IMR-90 (cell line): Measurements from ENCODE around the gene FGF16. TPM values are rescaled to one million over a fixed set of nuclear protein-coding genes. Genes with fewer than 3 reads are reported as not detected.

ENCODE experiments used
- ATAC-seq: fragments of 200-7000 bp; cut with Tn5 transposase; 2 replicates; pipeline ENCODE4 v1.9.1; 2020; ENCODE audit warnings: low read depth, mild to moderate bottlenecking, moderate library complexity
- BruUV-seq: library from RNA; stranded (reverse); fragments of 400-500 nt; replicated peaks from 2 replicates; lab custom pipeline; 2021; lab: Mats Ljungman, UMichigan
- CTCF ChIA-PET: fragments of 300-600 bp; formaldehyde crosslinking; extraction: SDS; loops from one replicate; lab custom pipeline; 2021; ENCODE audit warnings: antibody characterized with exemption; lab: Yijun Ruan, JAX
- POLR2A ChIA-PET: fragments of 300-600 bp; sonication (Branson Sonifier 250); formaldehyde crosslinking; loops from one replicate; lab custom pipeline; 2022; ENCODE audit warnings: antibody characterized with exemption; ENCODE audit not compliant: unreplicated experiment; lab: Charles Lee
- DNase-seq: peaks from one replicate; pipeline ENCODE4 v3.0.0; 2013
- H2AFZ ChIP-seq: replicated peaks from 2 replicates; pipeline ENCODE3; 2013; ENCODE audit warnings: low read length, mild to moderate bottlenecking; ENCODE audit not compliant: poor library complexity
- H2AK5ac ChIP-seq: 2 replicates; pipeline ENCODE4 v1.6.1; 2013; ENCODE audit warnings: low read depth, low read length, inconsistent platforms
- H2AK9ac ChIP-seq: replicated peaks from 2 replicates; pipeline ENCODE3; 2013; ENCODE audit warnings: mild to moderate bottlenecking, low read depth, low read length, moderate library complexity; ENCODE audit not compliant: poor library complexity
- H2BK120ac ChIP-seq: 2 replicates; pipeline ENCODE4 v1.6.1; 2013; ENCODE audit warnings: low read depth, low read length, inconsistent platforms
- H2BK15ac ChIP-seq: 3 replicates; pipeline ENCODE4 v1.6.1; 2013; ENCODE audit warnings: low read depth, low read length, inconsistent platforms
- H2BK20ac ChIP-seq: 2 replicates; pipeline ENCODE4 v1.6.1; 2013; ENCODE audit warnings: low read depth, mild to moderate bottlenecking, inconsistent platforms, low read length, moderate library complexity
- H2BK5ac ChIP-seq: 2 replicates; pipeline ENCODE4 v1.6.1; 2013; ENCODE audit warnings: mild to moderate bottlenecking, low read depth, low read length, inconsistent platforms; ENCODE audit not compliant: poor library complexity, severe bottlenecking
- H3K14ac ChIP-seq: replicated peaks from 2 replicates; pipeline ENCODE4 v1.6.1; 2013; ENCODE audit warnings: low read depth, low read length, inconsistent platforms
- H3K18ac ChIP-seq: 2 replicates; pipeline ENCODE4 v1.6.1; 2013; ENCODE audit warnings: low read depth, low read length, control low read depth
- H3K23ac ChIP-seq: 2 replicates; pipeline ENCODE4 v1.6.1; 2013; ENCODE audit warnings: low read depth, low read length, inconsistent platforms
- H3K27ac ChIP-seq: 2 replicates; pipeline ENCODE4 v1.5.1; 2013; ENCODE audit warnings: mild to moderate bottlenecking, control low read depth, low read length; ENCODE audit not compliant: insufficient read depth
- H3K27me3 ChIP-seq: 2 replicates; pipeline ENCODE4 v1.6.1; 2013; ENCODE audit warnings: low read length; ENCODE audit not compliant: control insufficient read depth, insufficient read depth
- H3K36me3 ChIP-seq: 2 replicates; pipeline ENCODE4 v1.6.1; 2013; ENCODE audit warnings: low read length, mixed read lengths; ENCODE audit not compliant: control insufficient read depth, insufficient read depth
- H3K4ac ChIP-seq: 2 replicates; pipeline ENCODE4 v1.6.1; 2013; ENCODE audit warnings: low read depth, low read length, inconsistent platforms
- H3K4me1 ChIP-seq: 2 replicates; pipeline ENCODE4 v1.6.1; 2013; ENCODE audit warnings: low read length, mixed read lengths; ENCODE audit not compliant: control insufficient read depth, insufficient read depth
- H3K4me2 ChIP-seq: 2 replicates; pipeline ENCODE4 v1.6.1; 2013; ENCODE audit warnings: low read depth, mild to moderate bottlenecking, control low read depth, low read length, moderate library complexity
- H3K4me3 ChIP-seq: 2 replicates; pipeline ENCODE4 v1.5.1; 2013; ENCODE audit warnings: low read depth, mild to moderate bottlenecking, control low read depth, low read length, moderate library complexity; ENCODE audit not compliant: insufficient read depth
- H3K56ac ChIP-seq: 2 replicates; pipeline ENCODE4 v1.6.1; 2013; ENCODE audit warnings: low read length, inconsistent platforms; ENCODE audit not compliant: insufficient read depth; ENCODE audit errors: extremely low read depth
- H3K79me1 ChIP-seq, 2 experiments: 2 replicates each; pipeline ENCODE4 v1.6.1; 2013; ENCODE audit warnings: low read length in 2 of 2, inconsistent platforms in 1 of 2, low read depth in 1 of 2
- H3K9ac ChIP-seq: 2 replicates; pipeline ENCODE4 v1.6.1; 2013; ENCODE audit warnings: low read depth, low read length, control low read depth
- H3K9me1 ChIP-seq: 2 replicates; pipeline ENCODE4 v1.6.1; 2013; ENCODE audit warnings: low read length, inconsistent platforms; ENCODE audit not compliant: insufficient read depth
- H3K9me3 ChIP-seq: 2 replicates; pipeline ENCODE4 v1.6.1; 2013; ENCODE audit warnings: low read length; ENCODE audit not compliant: control insufficient read depth, insufficient read depth
- H4K20me1 ChIP-seq: 2 replicates; pipeline ENCODE4 v1.6.1; 2013; ENCODE audit warnings: low read length, inconsistent platforms; ENCODE audit not compliant: insufficient read depth
- H4K5ac ChIP-seq: 2 replicates; pipeline ENCODE4 v1.6.1; 2013; ENCODE audit warnings: mild to moderate bottlenecking, low read depth, low read length, control low read depth
- H4K8ac ChIP-seq, 2 experiments: 2 replicates each; pipeline ENCODE4 v1.6.1; 2013; ENCODE audit warnings: low read depth in 2 of 2, low read length in 2 of 2, control low read depth in 1 of 2, inconsistent platforms in 1 of 2
- H4K91ac ChIP-seq: 2 replicates; pipeline ENCODE4 v1.6.1; 2013; ENCODE audit warnings: low read depth, low read length, inconsistent platforms; ENCODE audit not compliant: insufficient read depth
- CEBPB ChIP-seq: IDR thresholded peaks from 2 replicates; pipeline ENCODE4 v1.6.1; 2012; ENCODE audit warnings: low read depth, low read length, improper control_type of control experiment
- CHD1 ChIP-seq: IDR thresholded peaks from 2 replicates; pipeline ENCODE4 v1.6.1; 2012; ENCODE audit warnings: low read depth, low read length, improper control_type of control experiment
- WGBS, 2 experiments: methylation state at CpG; one replicate each; pipeline versions ENCODE4 v1.1.5 to v1.1.7; 2013; ENCODE audit warnings: missing lambda C conversion rate in 2 of 2; ENCODE audit not compliant: insufficient read length in 1 of 2; ENCODE audit errors: extremely low coverage in 2 of 2; 5-methylcytosine and 5-hydroxymethylcytosine counted together
- dilution Hi-C: fragments of 300-500 bp; cut with HindIII; formaldehyde crosslinking; loops from one replicate; pipeline ENCODE4 v1.14.3; 2018; ENCODE audit warnings: low sequenced_read_pairs; ENCODE audit not compliant: unreplicated experiment
- in situ Hi-C: fragments of 300-500 bp; cut with MboI; formaldehyde crosslinking; loops from 3 replicates; pipeline ENCODE4 v1.14.3; 2019; ENCODE audit warnings: low sequenced_read_pairs, inconsistent platforms, mixed read lengths
- intact Hi-C: fragments of 100-400 bp; cut with micrococcal nuclease; formaldehyde crosslinking; loops from 2 replicates; pipeline ENCODE4 v1.10.0; 2022
- polyA plus RNA-seq, 3 experiments: library from polyadenylated mRNA; depleted of rRNA; stranded (reverse); fragments of >200 nt; gene quantifications; 2 replicates each; pipeline ENCODE4 v1.2.3, GENCODE V29; 2012; ENCODE audit warnings: low replicate concordance in 1 of 3
- total RNA-seq: library from RNA; depleted of rRNA; stranded (reverse); fragments of >200 nt; gene quantifications from 2 replicates; pipeline ENCODE4 v1.2.3, GENCODE V29; 2012

The FGF16 gene
- total and polyA plus RNA-seq, 2 of the 4 experiments (the other 2 are of a cell fraction) = not detected

DNA sequence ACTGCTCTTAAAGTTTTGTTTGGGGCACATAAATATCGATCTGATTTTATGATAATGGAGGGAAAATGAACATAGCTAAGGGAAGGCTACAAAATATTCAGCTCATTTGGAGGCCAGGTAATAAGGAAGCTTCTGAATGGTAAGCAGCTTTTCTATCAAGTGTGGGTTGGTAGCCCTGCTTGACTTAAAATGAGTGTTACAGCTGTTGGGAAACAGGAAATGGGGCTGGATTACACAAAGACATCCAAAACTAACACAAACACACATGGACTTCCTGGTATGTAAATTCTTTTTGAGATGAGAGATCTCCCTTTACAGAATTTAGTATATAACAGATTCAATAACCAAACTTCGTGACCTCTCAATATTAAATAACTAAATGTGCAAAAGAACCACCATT is 58.0 kb downstream of the FGF16 start:
- H3K9me1 ChIP-seq = no peaks in the 10 kb centered on the region
- no peak overlapping the region for H3K4ac ChIP-seq
- H3K9me3 ChIP-seq = no peaks in the 10 kb centered on the region
- H3K18ac ChIP-seq = no peak overlapping the region; the same call in 1 of the 2 replicates
- H2AK9ac ChIP-seq = no peak overlapping the region
- TF ChIP-seq CHD1 (no peak), CEBPB (peak; percentile 57; the same call in 1 of the 2 replicates)
- H2BK15ac ChIP-seq = no peak overlapping the region
- POLR2A ChIA-PET = no interaction called here
- in situ Hi-C loops = no loop called here
- H2BK20ac ChIP-seq = no peak overlapping the region
- intact Hi-C loops = loop anchor here (10.0 kb wide), 1 partner anchor 390 kb away; the partner anchor contains the start of genes COX7B and MAGT1
- ATAC-seq (peak; percentile 83), DNase-seq (peak; percentile 69)
- H3K4me2 ChIP-seq = peak overlapping the region; percentile 62; the same call in 1 of the 2 replicates
- no peak overlapping the region for H3K56ac ChIP-seq
- H3K79me1 ChIP-seq = no peaks in the 10 kb centered on the region
- no peaks in the 10 kb centered on the region for H4K20me1 ChIP-seq
- no peak overlapping the region for H3K27ac ChIP-seq
- H3K14ac ChIP-seq = no peak overlapping the region
- H2BK5ac ChIP-seq = peak overlapping the region; percentile 50
- no peak overlapping the region for H3K4me3 ChIP-seq
- H4K8ac ChIP-seq = no peak overlapping the region
- H3K27me3 ChIP-seq = no peaks in the 10 kb centered on the region
- no peak overlapping the region for H4K5ac ChIP-seq
- no peak overlapping the region for H2AFZ ChIP-seq
- no peak overlapping the region for H3K9ac ChIP-seq
- no peak overlapping the region; the same call in 1 of the 2 replicates for H2BK120ac ChIP-seq
- dilution Hi-C loops = no loop called here
- no peaks in the 10 kb centered on the region for H3K4me1 ChIP-seq
- no peak overlapping the region for H3K23ac ChIP-seq
- BruUV-seq = no TSS peak
- H3K36me3 ChIP-seq = peaks cover 7% of the 10 kb centered on the region; the same call in 1 of the 2 replicates
- CTCF ChIA-PET = interaction anchor here (0.7 kb wide), 1 partner anchor 8 kb away, joined by 3 read pairs; no protein-coding TSS in a partner anchor
- WGBS, 2 experiments = no CpG with 5 or more reads among the region's 2 CpGs
- no peak overlapping the region for H4K91ac ChIP-seq
- H2AK5ac ChIP-seq = no peak overlapping the region
